K562 (cell line): ENCODE results near the gene TEAD4. TPM values are rescaled to one million over a fixed set of nuclear protein-coding genes. Genes with fewer than 3 reads are reported as not detected.

Experiments used
- ATAC-seq: fragments of 200-7000 bp; cut with Tn5 transposase; 3 replicates; pipeline ENCODE4 v1.9.1; 2020; ENCODE audit warnings: moderate library complexity
- BruUV-seq: library from RNA; stranded (reverse); fragments of 400-500 nt; replicated peaks from 2 replicates; lab custom pipeline; 2021; lab: Mats Ljungman, UMichigan
- CTCF ChIA-PET: fragments of 300-600 bp; formaldehyde crosslinking; extraction: SDS; loops from one replicate; lab custom pipeline; 2021; ENCODE audit warnings: low intra/inter-chr PET ratio; lab: Yijun Ruan, JAX
- POLR2A ChIA-PET: fragments of 300-600, 350-650 bp; sonication (Branson Sonifier 250); formaldehyde crosslinking; extraction: SDS; loops from one replicate; lab custom pipeline; 2021; ENCODE audit warnings: antibody characterized with exemption, inconsistent platforms; lab: Yijun Ruan, JAX
- DNase-seq, 4 experiments: peaks; one replicate each; pipeline versions ENCODE4 v3.0.0 to v3.0.0-alpha.2; 2011 to 2018; ENCODE audit warnings: low spot score in 3 of 4, mixed read lengths in 3 of 4; ENCODE audit errors: extremely low read depth in 1 of 4
- FAIRE-seq: peaks from 2 replicates; lab custom pipeline; 2011; peaks lifted over from hg19 to GRCh38; lab: Jason Lieb, UNC
- H2AFZ ChIP-seq: 2 replicates; pipeline ENCODE4 v1.6.0; 2011; ENCODE audit warnings: low read depth, low read length, control low read depth, inconsistent platforms
- H3K27ac ChIP-seq: fragments of 200-600 bp; 3 replicates; pipeline ENCODE4 v1.8.0; 2011; ENCODE audit warnings: low read depth, mild to moderate bottlenecking, control low read depth, inconsistent platforms, low read length, moderate library complexity, mixed read lengths; ENCODE audit errors: extremely low read depth
- H3K27me3 ChIP-seq, 2 experiments: fragments of 300-600 bp in 1 of 2; 2 replicates in 1 of 2; 3 replicates in 1 of 2; pipeline versions ENCODE4 v1.6.0 to v1.8.0; 2011; ENCODE audit warnings: inconsistent platforms in 2 of 2, low read length in 2 of 2, mild to moderate bottlenecking in 1 of 2, mixed read lengths in 1 of 2, moderate library complexity in 1 of 2; ENCODE audit not compliant: control insufficient read depth in 2 of 2, insufficient read depth in 2 of 2
- H3K36me3 ChIP-seq: fragments of 300-600 bp; 3 replicates; pipeline ENCODE4 v1.8.0; 2011; ENCODE audit warnings: mild to moderate bottlenecking, low read length, inconsistent platforms; ENCODE audit not compliant: control insufficient read depth, insufficient read depth
- H3K4me1 ChIP-seq, 2 experiments: fragments of 200-600 bp in 1 of 2; replicated peaks in 1 of 2; 2 replicates in 1 of 2; 3 replicates in 1 of 2; pipeline versions ENCODE4 v1.5.1 to v1.8.0; 2011; ENCODE audit warnings: inconsistent platforms in 2 of 2, low read length in 2 of 2, mild to moderate bottlenecking in 1 of 2, mixed read lengths in 1 of 2, moderate library complexity in 1 of 2; ENCODE audit not compliant: control insufficient read depth in 2 of 2, insufficient read depth in 2 of 2
- H3K4me2 ChIP-seq: 2 replicates; pipeline ENCODE4 v1.6.1; 2011; ENCODE audit warnings: low read length, control low read depth, inconsistent platforms, mixed read lengths; ENCODE audit not compliant: insufficient read depth
- H3K4me3 ChIP-seq: fragments of 200-600 bp; sonication (generic), shearing (Covaris generic); 2 replicates; pipeline ENCODE4 v1.5.1; 2016; ENCODE audit warnings: control low read depth, inconsistent platforms
- H3K79me2 ChIP-seq: fragments of 200-600 bp; 3 replicates; pipeline ENCODE4 v1.8.0; 2011; ENCODE audit warnings: low read length, inconsistent platforms; ENCODE audit not compliant: control insufficient read depth, insufficient read depth
- H3K9ac ChIP-seq, 2 experiments: 2 replicates each; pipeline versions ENCODE4 v1.6.0 to v1.6.1; 2011; ENCODE audit warnings: low read depth in 2 of 2, low read length in 2 of 2, control low read depth in 1 of 2, inconsistent platforms in 1 of 2, mild to moderate bottlenecking in 1 of 2, mixed read lengths in 1 of 2; ENCODE audit not compliant: insufficient read depth in 1 of 2
- H3K9me1 ChIP-seq: one replicate; pipeline ENCODE4 v1.6.0; 2011; ENCODE audit warnings: inconsistent platforms, mild to moderate bottlenecking, low read length, moderate library complexity; ENCODE audit not compliant: control insufficient read depth, insufficient read depth
- H3K9me3 ChIP-seq: replicated peaks from 2 replicates; pipeline ENCODE4 v1.5.1; 2011; ENCODE audit warnings: low read depth, low read length, inconsistent platforms; ENCODE audit not compliant: control insufficient read depth, insufficient read depth
- H4K20me1 ChIP-seq: replicated peaks from 2 replicates; pipeline ENCODE4 v1.6.1; 2011; ENCODE audit warnings: low read length, inconsistent platforms, mixed read lengths; ENCODE audit not compliant: control insufficient read depth, insufficient read depth
- ESRRB ChIP-seq: fragments of 250-450 bp; sonication (Bioruptor Pico); IDR thresholded peaks from 2 replicates; pipeline ENCODE4 v1.5.0; 2020; ENCODE audit warnings: mild to moderate bottlenecking, moderate library complexity, borderline replicate concordance
- MBD2 ChIP-seq: sonication (generic); IDR thresholded peaks from 2 replicates; pipeline ENCODE4 v1.6.1; 2016; ENCODE audit warnings: low read depth, borderline replicate concordance
- MCM5 ChIP-seq: fragments of 450-650 bp; IDR thresholded peaks from 2 replicates; pipeline ENCODE4 v1.6.1; 2016; ENCODE audit warnings: low read depth
- MCM7 ChIP-seq, 2 experiments: fragments of 450-650 bp; IDR thresholded peaks; 2 replicates each; pipeline ENCODE4 v1.6.1; 2016 to 2018
- RBFOX2 ChIP-seq: fragments of 200-400 bp; formaldehyde crosslinking; IDR thresholded peaks from 2 replicates; pipeline ENCODE4 v1.6.1; 2017; ENCODE audit warnings: low read depth, mild to moderate bottlenecking, low read length, moderate library complexity
- REST ChIP-seq, 2 experiments: fragments of 450-650 bp; formaldehyde crosslinking in 1 of 2; IDR thresholded peaks; 2 replicates each; pipeline versions ENCODE4 v1.4.0 to v1.6.1; 2014 to 2020; ENCODE audit warnings: mild to moderate bottlenecking in 2 of 2, borderline replicate concordance in 1 of 2, low read depth in 1 of 2
- SAFB ChIP-seq: fragments of 200-400 bp; formaldehyde crosslinking; IDR thresholded peaks from 2 replicates; pipeline ENCODE4 v1.6.1; 2017; ENCODE audit warnings: low read depth, low read length, borderline replicate concordance
- TEAD2 ChIP-seq: fragments of 450-650 bp; IDR thresholded peaks from 2 replicates; pipeline ENCODE4 v1.6.1; 2016; ENCODE audit warnings: missing genetic modification characterization, control low read depth, missing compliant biosample characterization
- WHSC1 ChIP-seq: IDR thresholded peaks from one replicate; pipeline ENCODE4 v1.6.1; 2012; ENCODE audit warnings: low read length, control low read depth, inconsistent platforms
- ZC3H4 ChIP-seq: sonication (generic); formaldehyde crosslinking; IDR thresholded peaks from 2 replicates; pipeline ENCODE4 v1.9.0; 2021; ENCODE audit warnings: missing genetic modification reagents, borderline replicate concordance
- ZNF24 ChIP-seq: fragments of 450-650 bp; IDR thresholded peaks from 2 replicates; pipeline ENCODE4 v1.6.1; 2016
- ZNF695 ChIP-seq: fragments of 450-650 bp; formaldehyde crosslinking; IDR thresholded peaks from 2 replicates; pipeline ENCODE4 v1.4.0; 2020; ENCODE audit warnings: mild to moderate bottlenecking, moderate library complexity
- ZNF77 ChIP-seq: fragments of 250-450 bp; sonication (Bioruptor Pico); IDR thresholded peaks from 2 replicates; pipeline ENCODE4 v1.5.0; 2020
- WGBS: fragments of 100-300 bp; shearing (Covaris generic); methylation state at CpG from one replicate; pipeline ENCODE4 v1.1.6; 2016; ENCODE audit warnings: low coverage, mixed read lengths; ENCODE audit not compliant: insufficient coverage; ENCODE audit errors: missing lambda C conversion rate; 5-methylcytosine and 5-hydroxymethylcytosine counted together
- in situ Hi-C: fragments of 300-500 bp; cut with MboI; formaldehyde crosslinking; loops from 4 replicates; pipeline ENCODE4 v1.15.0; 2018; ENCODE audit warnings: inconsistent platforms, mixed read lengths
- intact Hi-C: fragments of 100-400 bp; cut with micrococcal nuclease; formaldehyde crosslinking; loops from 2 replicates; pipeline ENCODE4 v1.14.2; 2022
- polyA plus RNA-seq, 8 experiments: library from polyadenylated mRNA; depleted of rRNA in 4 of 8; stranded (reverse) in 5 of 8; unstranded in 3 of 8; fragments of >200 nt; fragmentation: Nextera tagmentation in 2 of 8; fragmentation: Illumina TruSeq in 1 of 8; extraction: Ambion mirVana in 2 of 8; extraction: Trizol in 1 of 8; gene quantifications; 2 replicates each; pipeline versions ENCODE4 v1.2.1 to v1.2.3, GENCODE V29; 2011 to 2014; ENCODE audit warnings: inconsistent platforms in 1 of 8, missing spikeins in 1 of 8
- total RNA-seq, 7 experiments: library from RNA; depleted of rRNA in 6 of 7; stranded (reverse); fragments of >200 nt in 6 of 7; fragmentation: Illumina TruSeq in 2 of 7; extraction: Trizol in 2 of 7; gene quantifications; 2 replicates each; pipeline versions ENCODE4 v1.2.1 to v1.2.3, GENCODE V29; 2011 to 2021; ENCODE audit warnings: low replicate concordance in 1 of 7
- TF ChIP-seq, protein P1 (sequence below): IDR thresholded peaks from 2 replicates; pipeline ENCODE4 v1.6.1; 2011; ENCODE audit not compliant: insufficient read length; ENCODE audit errors: extremely low read depth
- TF ChIP-seq, protein P2 (sequence below): sonication (generic); formaldehyde crosslinking; IDR thresholded peaks from 2 replicates; pipeline ENCODE4 v1.8.1; 2023; ENCODE audit warnings: mild to moderate bottlenecking, missing genetic modification reagents

Gene TEAD4
- total and polyA plus RNA-seq, 9 of the 15 experiments (the other 6 are each of a cell fraction or from before 2014, with no cell fraction given), result 0.82 to 40.0 (median 17.0) TPM

GRCh38 chr12:2992724-2993123 is 33.5 kb downstream of the TEAD4 start:
- DNase-seq (no peak), ATAC-seq (no peak), FAIRE-seq (no peak)
- peaks cover 12% of the 10 kb centered on the region; the same call in 2 of the 3 replicates for H3K79me2 ChIP-seq
- H3K9me3 ChIP-seq, result no peaks in the 10 kb centered on the region
- no peaks in the 10 kb centered on the region for H3K27me3 ChIP-seq
- no peaks in the 10 kb centered on the region for H4K20me1 ChIP-seq
- no peak overlapping the region for H3K27ac ChIP-seq
- CTCF ChIA-PET, result no interaction called here
- POLR2A ChIA-PET, result no interaction called here
- peaks cover 0 to 7% of the 10 kb centered on the region in 2 experiments; a peak in 2 of 5 replicates for H3K4me1 ChIP-seq
- WGBS, result 83% methylated on average over 3 of the region's 5 CpGs
- no peaks in the 10 kb centered on the region for H3K9me1 ChIP-seq
- H3K9ac ChIP-seq, result no peak overlapping the region
- BruUV-seq, result no TSS peak
- H3K4me2 ChIP-seq, result no peak overlapping the region
- H2AFZ ChIP-seq, result no peak overlapping the region
- peaks cover 22% of the 10 kb centered on the region; the same call in 1 of the 3 replicates for H3K36me3 ChIP-seq
- no peak overlapping the region for H3K4me3 ChIP-seq
- in situ Hi-C loops, result no loop called here
- TF ChIP-seq ZNF695 (CRISPR knock-in tag) (no peak), WHSC1 (no peak), SAFB (no peak), ZNF77 (no peak), MCM7 (IDR thresholded peaks at IDR 0.05) (no peak), ZC3H4 (CRISPR knock-in tag) (no peak), ZNF24 (no peak), RBFOX2 (no peak), REST (IDR thresholded peaks at IDR 0.05; ENCODE audit: borderline replicate concordance) (no peak), REST (CRISPR knock-in tag; IDR thresholded peaks at IDR 0.05; ENCODE audit: low read depth) (no peak), ESRRB (CRISPR knock-in tag) (no peak), MCM5 (no peak), MBD2 (no peak), TEAD2 (tag) (no peak)
- TF ChIP-seq, protein P1, sequence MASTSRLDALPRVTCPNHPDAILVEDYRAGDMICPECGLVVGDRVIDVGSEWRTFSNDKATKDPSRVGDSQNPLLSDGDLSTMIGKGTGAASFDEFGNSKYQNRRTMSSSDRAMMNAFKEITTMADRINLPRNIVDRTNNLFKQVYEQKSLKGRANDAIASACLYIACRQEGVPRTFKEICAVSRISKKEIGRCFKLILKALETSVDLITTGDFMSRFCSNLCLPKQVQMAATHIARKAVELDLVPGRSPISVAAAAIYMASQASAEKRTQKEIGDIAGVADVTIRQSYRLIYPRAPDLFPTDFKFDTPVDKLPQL, result no peak
- TF ChIP-seq, protein P2, sequence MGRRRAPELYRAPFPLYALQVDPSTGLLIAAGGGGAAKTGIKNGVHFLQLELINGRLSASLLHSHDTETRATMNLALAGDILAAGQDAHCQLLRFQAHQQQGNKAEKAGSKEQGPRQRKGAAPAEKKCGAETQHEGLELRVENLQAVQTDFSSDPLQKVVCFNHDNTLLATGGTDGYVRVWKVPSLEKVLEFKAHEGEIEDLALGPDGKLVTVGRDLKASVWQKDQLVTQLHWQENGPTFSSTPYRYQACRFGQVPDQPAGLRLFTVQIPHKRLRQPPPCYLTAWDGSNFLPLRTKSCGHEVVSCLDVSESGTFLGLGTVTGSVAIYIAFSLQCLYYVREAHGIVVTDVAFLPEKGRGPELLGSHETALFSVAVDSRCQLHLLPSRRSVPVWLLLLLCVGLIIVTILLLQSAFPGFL (CRISPR knock-in tag), result no peak
- intact Hi-C loops, result no loop called here
